Aorta (tissue), 5 donors: ENCODE data around the gene UBE2E1. TPM values are rescaled to one million over a fixed set of nuclear protein-coding genes. Genes with fewer than 3 reads are reported as not detected.

ENCODE experiments used
- ATAC-seq: fragments of 200-7000 bp; cut with Tn5 transposase; one replicate; pipeline ENCODE4 v1.9.1; 2022; ENCODE audit warnings: moderate library complexity; ENCODE audit not compliant: low FRiP score
- DNase-seq, 2 donors: peaks; one replicate each; pipeline ENCODE4 v3.0.0-alpha.2; 2020
- H3K27ac ChIP-seq, 2 donors: one replicate each; pipeline ENCODE4 v1.5.1; 2013; ENCODE audit warnings: low read length in 2 of 2, mild to moderate bottlenecking in 2 of 2, moderate library complexity in 2 of 2, control low read depth in 1 of 2, inconsistent platforms in 1 of 2, low read depth in 1 of 2
- H3K27me3 ChIP-seq, 2 donors: one replicate each; pipeline ENCODE4 v1.6.1; 2013; ENCODE audit warnings: control low read depth in 1 of 2, low read length in 1 of 2, mild to moderate bottlenecking in 1 of 2, moderate library complexity in 1 of 2; ENCODE audit not compliant: insufficient read depth in 2 of 2, control insufficient read depth in 1 of 2
- H3K36me3 ChIP-seq, 2 donors: one replicate each; pipeline ENCODE4 v1.6.1; 2013; ENCODE audit warnings: control low read depth in 1 of 2, low read length in 1 of 2, mild to moderate bottlenecking in 1 of 2; ENCODE audit not compliant: insufficient read depth in 2 of 2, control insufficient read depth in 1 of 2
- H3K4me1 ChIP-seq, 2 donors: one replicate each; pipeline ENCODE4 v1.6.1; 2013; ENCODE audit warnings: low read length in 2 of 2, control low read depth in 1 of 2, mild to moderate bottlenecking in 1 of 2, moderate library complexity in 1 of 2; ENCODE audit not compliant: insufficient read depth in 2 of 2, control insufficient read depth in 1 of 2
- H3K4me3 ChIP-seq, 2 donors: one replicate each; pipeline ENCODE4 v1.5.1; 2013; ENCODE audit warnings: low read length in 2 of 2, control low read depth in 1 of 2, mild to moderate bottlenecking in 1 of 2
- H3K9me3 ChIP-seq: one replicate; pipeline ENCODE4 v1.6.1; 2013; ENCODE audit warnings: mild to moderate bottlenecking, low read length; ENCODE audit not compliant: control insufficient read depth
- WGBS, 2 donors: extraction: QIAGEN DNeasy Blood & Tissue Kit; methylation state at CpG; one replicate each; pipeline ENCODE4 v1.1.7; 2013; 5-methylcytosine and 5-hydroxymethylcytosine counted together
- intact Hi-C, 2 donors: fragments of 100-400 bp; cut with DNase I; formaldehyde crosslinking; loops; one replicate each; pipeline versions ENCODE4 v1.14.2 to v1.15.0; 2022
- polyA plus RNA-seq, 2 donors: library from polyadenylated mRNA; stranded (reverse); fragments of 200-250 nt; gene quantifications; one replicate each; pipeline ENCODE4 v1.2.3, GENCODE V29; 2013
- total RNA-seq, 2 donors: library from RNA; stranded (reverse); fragmentation: NEBNext Ultra II Directional; extraction: Animal tissue kit (Norgen Biotek cat#: 25700); gene quantifications; one replicate each; pipeline ENCODE4 v1.2.1, GENCODE V29; 2021
- donor health status: healthy with polysubstance abuse.
- donor health status: Bipolar disorder and iron deficiency.
- donor health status: DM: no; HTN: no; CAD: no.
- donor health status: DM: no; HTN: no; CAD: no.
- donor health status: DM: yes; HTN: yes; CAD: no.

The UBE2E1 gene
- total and polyA plus RNA-seq, 4 donors, result 62.2 to 128 (median 92.0) TPM

DNA sequence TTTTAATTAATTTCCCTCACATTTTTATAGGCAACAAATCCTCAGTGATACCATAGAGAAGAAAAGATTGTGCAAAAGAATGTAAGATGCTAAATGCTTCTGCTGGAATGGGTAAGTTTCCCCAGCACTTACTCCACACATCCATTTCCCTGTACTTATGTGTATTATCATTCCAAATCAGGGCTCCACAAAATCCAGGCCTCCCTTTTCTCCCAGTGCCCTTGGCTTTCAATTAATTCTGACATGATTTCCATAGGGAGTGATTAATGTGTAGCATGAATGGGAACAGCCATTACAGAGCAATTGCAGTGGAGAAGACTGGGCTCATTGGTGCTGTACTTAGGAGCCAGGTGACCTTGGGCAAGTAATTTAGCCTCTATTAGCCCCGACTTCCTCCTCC lies 41.3 kb upstream of the UBE2E1 start:
- H3K4me3 ChIP-seq, result no peak overlapping the region
- no peaks in the 10 kb centered on the region for H3K36me3 ChIP-seq
- DNase-seq (no peak), ATAC-seq (no peak)
- H3K4me1 ChIP-seq, result no peaks in the 10 kb centered on the region
- no peaks in the 10 kb centered on the region for H3K9me3 ChIP-seq
- no peak overlapping the region for H3K27ac ChIP-seq
- 79 to 97% methylated on average over 1 of the region's 1 CpG for WGBS, 2 donors
- H3K27me3 ChIP-seq, result no peaks in the 10 kb centered on the region
- intact Hi-C loops, result no loop called here

DNA sequence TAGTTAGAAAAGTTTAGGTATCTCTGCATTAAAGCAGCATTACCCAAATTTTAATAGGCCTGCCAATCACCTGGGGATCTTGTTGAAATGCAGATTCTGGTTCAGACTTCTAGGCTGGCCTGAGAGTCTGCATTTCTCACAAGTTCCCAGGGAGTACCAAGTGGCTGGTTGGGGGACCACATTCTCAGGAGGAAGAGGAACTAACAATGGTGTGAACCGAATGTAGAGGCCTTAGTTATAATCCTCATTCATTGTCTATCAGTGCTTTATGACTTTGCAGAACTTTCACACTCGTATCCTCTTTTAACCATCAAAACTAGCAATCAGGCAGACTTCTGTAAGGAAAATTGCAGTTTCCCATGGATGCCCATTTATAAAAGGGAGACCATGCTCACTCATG lies 38.2 kb upstream of the UBE2E1 start:
- WGBS, 2 donors, result 92 to 94% methylated on average over 2 of the region's 2 CpGs
- DNase-seq (no peak), ATAC-seq (no peak)
- H3K27me3 ChIP-seq, result no peaks in the 10 kb centered on the region
- H3K36me3 ChIP-seq, result no peaks in the 10 kb centered on the region
- H3K4me1 ChIP-seq, result no peaks in the 10 kb centered on the region
- H3K27ac ChIP-seq, result no peak overlapping the region
- H3K9me3 ChIP-seq, result no peaks in the 10 kb centered on the region
- H3K4me3 ChIP-seq, result no peak overlapping the region
- intact Hi-C loops, result no loop called here

DNA sequence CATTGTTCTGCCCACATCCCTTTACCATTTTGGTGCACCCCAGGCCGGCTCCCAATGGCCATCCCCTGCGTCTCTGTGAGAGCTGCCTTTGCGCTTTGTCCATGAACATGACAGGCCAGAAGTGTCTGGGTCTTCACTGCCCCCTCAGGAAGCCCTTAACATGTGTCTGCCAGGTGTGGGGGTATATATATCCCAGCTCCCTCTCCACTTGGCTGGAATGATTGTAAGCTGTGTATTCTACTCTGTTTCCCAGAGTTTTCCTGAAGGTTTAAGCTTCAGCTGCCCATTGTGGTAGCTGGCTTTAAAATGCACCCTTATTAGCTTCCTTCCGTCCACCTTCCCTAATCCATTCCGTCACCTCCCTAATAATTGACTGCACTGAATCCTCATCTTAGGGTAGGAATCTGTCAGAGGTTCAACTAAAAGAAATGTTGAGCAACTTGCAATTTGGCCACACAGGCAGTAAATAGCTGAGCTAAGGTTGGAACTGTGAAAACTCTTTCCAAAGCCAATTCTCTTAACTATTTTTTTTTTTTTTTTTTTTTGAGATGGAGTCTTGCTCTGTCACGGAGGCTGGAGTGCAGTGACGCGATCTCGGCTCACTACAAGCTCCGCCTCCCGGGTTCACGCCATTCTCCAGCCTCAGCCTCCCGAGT lies 30.4 kb upstream of the UBE2E1 start:
- H3K4me1 ChIP-seq, result no peaks in the 10 kb centered on the region
- DNase-seq (no peak), ATAC-seq (peak; percentile 51)
- H3K9me3 ChIP-seq, result no peaks in the 10 kb centered on the region
- no peak overlapping the region for H3K4me3 ChIP-seq
- no peaks in the 10 kb centered on the region for H3K27me3 ChIP-seq
- H3K27ac ChIP-seq, result no peak overlapping the region
- intact Hi-C loops, result no loop called here
- no peaks in the 10 kb centered on the region for H3K36me3 ChIP-seq
- WGBS, 2 donors, result 95 to 96% methylated on average over 11 to 13 of the region's 13 CpGs

DNA sequence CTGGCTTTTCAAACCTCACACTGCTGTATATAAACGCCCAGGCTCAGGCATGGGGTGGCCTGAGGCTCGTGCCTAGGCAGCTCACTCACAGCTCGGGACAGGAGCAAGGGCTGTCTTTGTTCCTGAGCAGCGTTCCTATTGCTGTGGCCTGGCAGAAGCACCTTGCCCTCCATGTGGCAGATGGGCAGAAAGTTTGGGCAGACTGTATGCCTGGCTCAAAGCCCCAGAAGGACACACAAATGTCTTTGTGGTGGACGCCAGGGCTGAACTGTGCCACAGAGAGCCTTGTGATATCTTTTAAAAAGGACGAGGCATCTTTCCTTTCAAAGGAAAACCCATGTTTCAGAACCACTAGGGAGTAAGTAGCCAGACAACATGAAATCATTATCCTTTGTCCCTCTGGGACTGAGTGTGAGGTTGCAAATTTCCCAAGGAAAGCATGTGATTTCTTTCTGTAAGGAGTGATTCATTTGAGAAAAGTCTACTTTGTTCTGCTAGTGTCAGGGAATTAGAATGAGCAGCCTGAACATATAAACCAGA lies 29.3 kb upstream of the UBE2E1 start:
- H3K9me3 ChIP-seq, result no peaks in the 10 kb centered on the region
- ATAC-seq (peak; percentile 75), DNase-seq (no peak)
- WGBS, 2 donors, result 65 to 67% methylated on average over 6 of the region's 6 CpGs
- H3K36me3 ChIP-seq, result no peaks in the 10 kb centered on the region
- intact Hi-C loops, result no loop called here
- no peaks in the 10 kb centered on the region for H3K4me1 ChIP-seq
- H3K27me3 ChIP-seq, result peaks cover 0 to 1% of the 10 kb centered on the region in 2 donors
- no peak overlapping the region for H3K27ac ChIP-seq
- H3K4me3 ChIP-seq, result no peak overlapping the region

DNA sequence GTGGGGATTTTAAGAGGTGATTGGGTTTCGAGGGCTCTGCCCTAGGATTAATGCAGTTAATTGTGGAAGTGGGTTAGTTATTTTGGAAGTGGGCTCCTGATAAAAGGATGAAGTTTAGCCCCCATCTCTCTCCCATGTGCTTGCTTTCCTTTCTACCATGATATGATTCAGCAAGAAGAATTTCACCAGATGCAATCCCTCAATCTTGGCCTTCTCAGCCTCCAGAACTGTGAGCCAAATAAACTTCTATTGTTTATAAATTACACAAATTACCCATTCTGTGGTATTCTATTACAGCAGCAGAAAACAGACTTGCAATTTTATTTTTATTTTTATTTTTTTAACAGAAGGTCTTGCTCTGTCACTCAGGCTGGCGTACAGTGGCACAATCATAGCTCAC lies 27.3 kb upstream of the UBE2E1 start:
- WGBS, 2 donors, result 94% methylated on average over 2 of the region's 2 CpGs
- Histone ChIP-seq H3K36me3 (no peaks in the 10 kb centered on the region), H3K9me3 (no peaks in the 10 kb centered on the region), H3K27ac (no peak overlapping the region), H3K27me3 (peaks cover 0 to 2% of the 10 kb centered on the region in 2 donors), H3K4me1 (no peaks in the 10 kb centered on the region), H3K4me3 (no peak overlapping the region)
- DNase-seq, result no peak
- intact Hi-C loops, result no loop called here
- no peak for ATAC-seq

DNA sequence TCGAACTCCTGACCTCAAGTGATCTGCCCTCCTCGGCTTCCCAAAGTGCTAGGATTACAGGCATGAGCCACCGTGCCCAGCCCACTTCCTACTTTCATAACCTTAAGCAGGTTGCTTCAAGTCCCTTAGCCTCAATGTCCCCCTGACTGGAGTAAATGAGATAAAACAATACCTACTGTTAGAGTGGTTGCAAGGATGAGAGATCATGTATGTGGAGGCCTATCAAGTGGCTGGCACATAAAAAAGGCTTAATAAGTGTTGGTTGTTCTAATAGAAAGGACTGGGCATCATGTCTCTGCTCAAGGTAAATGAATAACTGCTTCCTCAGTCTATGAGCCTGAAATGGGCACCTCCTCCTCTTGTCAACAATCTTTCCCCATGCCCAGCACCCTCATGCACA lies 25.9 kb upstream of the UBE2E1 start:
- no peak overlapping the region for H3K4me3 ChIP-seq
- intact Hi-C loops, result no loop called here
- no peak overlapping the region for H3K27ac ChIP-seq
- H3K36me3 ChIP-seq, result no peaks in the 10 kb centered on the region
- peaks cover 0 to 5% of the 10 kb centered on the region in 2 donors for H3K27me3 ChIP-seq
- DNase-seq (no peak), ATAC-seq (no peak)
- peaks cover 1% of the 10 kb centered on the region for H3K9me3 ChIP-seq
- 90% methylated on average over 3 of the region's 3 CpGs for WGBS, 2 donors
- no peaks in the 10 kb centered on the region for H3K4me1 ChIP-seq

DNA sequence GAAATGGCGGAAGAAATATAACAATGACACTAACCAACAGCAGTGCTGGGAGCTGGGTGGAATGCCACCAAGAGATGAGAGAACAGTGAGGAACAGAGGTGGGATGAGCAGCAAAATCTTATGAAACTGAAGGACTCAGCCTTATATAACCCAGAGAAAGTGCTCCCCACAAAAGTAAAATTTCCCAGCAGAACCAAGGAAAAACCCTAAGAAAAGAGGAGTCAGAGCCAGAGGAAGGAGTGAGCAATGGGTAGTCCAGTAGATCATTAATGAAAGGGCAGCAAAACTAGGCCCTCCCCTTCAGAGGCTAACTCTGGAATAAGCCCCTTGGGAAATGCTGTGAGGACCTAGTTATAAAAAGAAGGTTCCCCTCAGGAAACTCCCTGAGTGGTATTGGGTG lies 24.7 kb upstream of the UBE2E1 start:
- Histone ChIP-seq H3K9me3 (peaks cover 1% of the 10 kb centered on the region), H3K4me1 (no peaks in the 10 kb centered on the region), H3K27me3 (peaks cover 0 to 5% of the 10 kb centered on the region in 2 donors), H3K4me3 (no peak overlapping the region), H3K36me3 (no peaks in the 10 kb centered on the region), H3K27ac (no peak overlapping the region)
- no peak for DNase-seq
- ATAC-seq, result no peak
- 99 to 100% methylated on average over 1 of the region's 1 CpG for WGBS, 2 donors
- intact Hi-C loops, result no loop called here

DNA sequence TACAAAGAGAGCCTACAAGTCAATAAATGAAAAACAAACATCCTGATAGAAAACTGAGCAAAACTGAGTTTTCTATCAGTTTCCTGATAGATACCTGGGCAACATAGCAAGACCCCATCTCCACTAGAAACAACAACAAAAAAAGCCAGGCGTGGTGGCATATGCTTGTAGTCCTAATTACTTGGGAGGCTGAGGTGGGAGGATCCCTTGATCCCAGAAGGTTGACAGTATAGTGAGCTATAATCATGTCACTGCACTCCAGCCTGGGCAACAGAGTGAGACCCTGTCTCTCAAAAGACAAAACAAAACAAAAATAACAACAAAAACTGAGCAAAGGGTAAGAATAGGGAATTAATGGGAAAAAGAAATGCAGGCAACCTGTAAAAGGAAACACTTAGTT lies 23.9 kb upstream of the UBE2E1 start:
- DNase-seq, result no peak
- WGBS, 2 donors, result 95 to 100% methylated on average over 1 of the region's 1 CpG

DNA sequence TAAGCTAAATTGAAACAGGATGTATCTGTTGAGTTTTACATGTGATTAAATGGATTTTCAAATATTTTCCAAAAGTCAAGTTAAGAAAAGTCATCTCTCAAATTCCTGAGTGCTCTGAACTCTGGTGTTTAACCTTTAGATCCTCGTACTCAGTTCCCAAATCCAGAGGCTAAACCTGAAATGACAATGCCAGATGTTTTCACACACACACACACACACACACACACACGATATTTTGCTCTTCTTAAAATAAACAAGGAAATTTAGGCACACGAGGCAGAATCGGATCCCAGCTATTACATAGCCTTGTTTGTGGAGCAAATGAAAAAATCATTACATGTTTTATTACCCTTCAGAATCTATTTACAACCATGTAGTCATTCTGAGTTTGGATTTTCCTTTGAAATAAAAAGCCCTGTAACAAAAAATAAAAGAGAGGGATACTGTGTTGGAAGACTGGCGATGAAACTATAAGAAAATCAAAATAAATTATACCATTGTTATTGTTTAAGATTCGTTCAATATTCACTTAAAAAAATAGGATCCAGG lies 20.6 kb upstream of the UBE2E1 start:
- Histone ChIP-seq H3K36me3 (no peaks in the 10 kb centered on the region), H3K27ac (no peak overlapping the region), H3K4me1 (no peaks in the 10 kb centered on the region), H3K4me3 (no peak overlapping the region), H3K27me3 (peaks cover 0 to 5% of the 10 kb centered on the region in 2 donors), H3K9me3 (peaks cover 1% of the 10 kb centered on the region)
- intact Hi-C loops, result no loop called here
- no peak for DNase-seq
- WGBS, 2 donors, result 32 to 40% methylated on average over 6 of the region's 6 CpGs
- ATAC-seq, result no peak

More for the DNA sequence above, 23.9 kb upstream of the UBE2E1 start:
- no peaks in the 10 kb centered on the region for H3K4me1 ChIP-seq
- H3K4me3 ChIP-seq, result no peak overlapping the region
- peaks cover 1% of the 10 kb centered on the region for H3K9me3 ChIP-seq
- intact Hi-C loops, result no loop called here
- no peak for ATAC-seq
- H3K27ac ChIP-seq, result no peak overlapping the region
- H3K36me3 ChIP-seq, result no peaks in the 10 kb centered on the region
- H3K27me3 ChIP-seq, result peaks cover 0 to 5% of the 10 kb centered on the region in 2 donors
